ENCODE results near the gene COL23A1.

Gene COL23A1

GRCh38 chr5:178283520-178283919 is 306.7 kb downstream of the COL23A1 start:
- no peak overlapping the region for H3K4me3 ChIP-seq (replicated peaks; ENCODE audit: low read depth, low read length)
- no peak for DNase-seq (ENCODE audit: extremely low read depth, low read depth)
- TF ChIP-seq CTCF (IDR thresholded peaks at IDR 0.05; ENCODE audit: low read depth, low read length, missing control alignments): no peak

- TF ChIP-seq CTCF (IDR thresholded peaks at IDR 0.05; ENCODE audit: low read depth, low read length, missing control alignments): no peak
- no peak for DNase-seq (ENCODE audit: extremely low read depth, low read depth)
- H3K4me3 ChIP-seq (replicated peaks; ENCODE audit: low read depth, low read length): no peak overlapping the region
Measured at GRCh38 chr5:178282391-178282790, 307.8 kb downstream of the COL23A1 start.

- TF ChIP-seq CTCF (IDR thresholded peaks at IDR 0.05; ENCODE audit: low read depth, low read length, missing control alignments): no peak
- DNase-seq (ENCODE audit: extremely low read depth, low read depth): no peak
- H3K4me3 ChIP-seq (replicated peaks; ENCODE audit: low read depth, low read length): no peak overlapping the region
Measured at GRCh38 chr5:178281331-178281730, 308.9 kb downstream of the COL23A1 start.

GRCh38 chr5:178280631-178281030 is 309.6 kb downstream of the COL23A1 start:
- no peak overlapping the region for H3K4me3 ChIP-seq (replicated peaks; ENCODE audit: low read depth, low read length)
- no peak for TF ChIP-seq CTCF (IDR thresholded peaks at IDR 0.05; ENCODE audit: low read depth, low read length, missing control alignments)
- no peak for DNase-seq (ENCODE audit: extremely low read depth, low read depth)

- DNase-seq (ENCODE audit: extremely low read depth, low read depth): peak; percentile 36
- H3K4me3 ChIP-seq (replicated peaks; ENCODE audit: low read depth, low read length): no peak overlapping the region
- TF ChIP-seq CTCF (IDR thresholded peaks at IDR 0.05; ENCODE audit: low read depth, low read length, missing control alignments): peak; percentile 92
Measured at GRCh38 chr5:178279723-178280438, 310.3 kb downstream of the COL23A1 start.

GRCh38 chr5:178279026-178279722 is 311.0 kb downstream of the COL23A1 start:
- TF ChIP-seq CTCF (IDR thresholded peaks at IDR 0.05; ENCODE audit: low read depth, low read length, missing control alignments): no peak
- no peak overlapping the region for H3K4me3 ChIP-seq (replicated peaks; ENCODE audit: low read depth, low read length)
- DNase-seq (ENCODE audit: extremely low read depth, low read depth): no peak
